SU-DHL-6 (cell line): ENCODE measurements around the gene CMSS1.

Experiments
- H2AFZ ChIP-seq: fragments of 200-600 bp; sonication (generic); 2 replicates; pipeline ENCODE4 v1.6.1; 2014; ENCODE audit warnings: low read depth, mild to moderate bottlenecking, moderate library complexity, mixed read lengths, antibody characterized with exemption, low read length; ENCODE audit not compliant: severe bottlenecking
- H3F3A ChIP-seq: fragments of 200-600 bp; shearing (Covaris generic); 2 replicates; pipeline ENCODE4 v1.6.0; 2016; ENCODE audit warnings: antibody characterized with exemption, mild to moderate bottlenecking; ENCODE audit not compliant: insufficient read depth
- H3K27ac ChIP-seq: fragments of 200-600 bp; sonication (generic); 2 replicates; pipeline ENCODE4 v1.5.1; 2016; ENCODE audit warnings: low read depth, mild to moderate bottlenecking, low read length, moderate library complexity, mixed read lengths
- H3K27me3 ChIP-seq: fragments of 200-600 bp; sonication (generic), shearing (Covaris generic); 2 replicates; pipeline ENCODE4 v1.6.0; 2014; ENCODE audit warnings: mild to moderate bottlenecking, low read length
- H3K36me3 ChIP-seq: fragments of 200-600 bp; sonication (generic); 2 replicates; pipeline ENCODE4 v1.6.1; 2014; ENCODE audit warnings: mild to moderate bottlenecking, low read length, mixed read lengths
- H3K4me2 ChIP-seq: fragments of 300-600, 200-600 bp; shearing (Covaris generic), sonication (generic); 2 replicates; pipeline ENCODE4 v1.6.0; 2014; ENCODE audit warnings: low read length, low read depth, mild to moderate bottlenecking; ENCODE audit not compliant: poor library complexity, severe bottlenecking
- H3K4me3 ChIP-seq: fragments of 200-600 bp; sonication (generic); 2 replicates; pipeline ENCODE4 v1.5.1; 2014; ENCODE audit warnings: antibody characterized with exemption, low read length, mild to moderate bottlenecking, mixed read lengths; ENCODE audit not compliant: insufficient read depth, poor library complexity, severe bottlenecking
- H3K79me2 ChIP-seq: fragments of 200-600 bp; sonication (generic); 2 replicates; pipeline ENCODE4 v1.6.1; 2014; ENCODE audit warnings: mild to moderate bottlenecking, low read length, moderate library complexity; ENCODE audit not compliant: insufficient read depth
- H3K9ac ChIP-seq: fragments of 200-600 bp; sonication (generic); 2 replicates; pipeline ENCODE4 v1.7.0; 2014; ENCODE audit warnings: mild to moderate bottlenecking, low read length
- H3K9me2 ChIP-seq: fragments of 200-600 bp; sonication (generic); replicated peaks from 2 replicates; pipeline ENCODE4 v1.6.1; 2014; ENCODE audit warnings: low read length; ENCODE audit not compliant: insufficient read depth
- H3K9me3 ChIP-seq: fragments of 200-600 bp; sonication (generic); 2 replicates; pipeline ENCODE4 v1.6.1; 2014; ENCODE audit warnings: low read length, mixed read lengths; ENCODE audit not compliant: insufficient read depth
- H4K20me1 ChIP-seq: fragments of 200-600 bp; sonication (generic); 2 replicates; pipeline ENCODE4 v1.6.1; 2014; ENCODE audit warnings: low read depth, mild to moderate bottlenecking, antibody characterized with exemption, low read length, moderate library complexity, mixed read lengths
- CTCF ChIP-seq: fragments of 200-600 bp; sonication (generic); IDR thresholded peaks from one replicate; pipeline ENCODE4 v1.5.1; 2017; ENCODE audit warnings: antibody characterized with exemption, mild to moderate bottlenecking, low read length, moderate library complexity; ENCODE audit not compliant: insufficient read depth, poor library complexity, severe bottlenecking
- EZH2phosphoT487 ChIP-seq: fragments of 200-600 bp; sonication (generic), shearing (Covaris generic); conservative IDR thresholded peaks from 2 replicates; pipeline ENCODE4 v1.6.1; 2018; ENCODE audit warnings: mild to moderate bottlenecking, antibody characterized with exemption, low read length, moderate library complexity, mixed read lengths

CMSS1 gene

GRCh38 chr3:99878005-99878404, 60.3 kb downstream of the CMSS1 start:
- H3K27ac ChIP-seq: no peak overlapping the region
- H3F3A ChIP-seq: peaks cover 9% of the 10 kb centered on the region; the same call in 1 of the 2 replicates
- H3K27me3 ChIP-seq: no peaks in the 10 kb centered on the region
- peaks cover 38% of the 10 kb centered on the region; the same call in 1 of the 2 replicates for H4K20me1 ChIP-seq
- H3K79me2 ChIP-seq: no peaks in the 10 kb centered on the region
- H2AFZ ChIP-seq: no peak overlapping the region
- H3K9me3 ChIP-seq: no peaks in the 10 kb centered on the region
- TF ChIP-seq EZH2phosphoT487 (no peak), CTCF (no peak)
- no peaks in the 10 kb centered on the region for H3K9me2 ChIP-seq
- no peak overlapping the region for H3K4me3 ChIP-seq
- no peak overlapping the region for H3K9ac ChIP-seq
- no peak overlapping the region for H3K4me2 ChIP-seq
- no peaks in the 10 kb centered on the region for H3K36me3 ChIP-seq

- no peak overlapping the region for H3K4me3 ChIP-seq
- H3K36me3 ChIP-seq: no peaks in the 10 kb centered on the region
- H3K27me3 ChIP-seq: no peaks in the 10 kb centered on the region
- peaks cover 9% of the 10 kb centered on the region; the same call in 1 of the 2 replicates for H3F3A ChIP-seq
- H4K20me1 ChIP-seq: peaks cover 35% of the 10 kb centered on the region; the same call in 1 of the 2 replicates
- no peak overlapping the region for H2AFZ ChIP-seq
- TF ChIP-seq EZH2phosphoT487 (no peak), CTCF (no peak)
- H3K9me2 ChIP-seq: no peaks in the 10 kb centered on the region
- no peaks in the 10 kb centered on the region for H3K79me2 ChIP-seq
- no peaks in the 10 kb centered on the region for H3K9me3 ChIP-seq
- no peak overlapping the region for H3K27ac ChIP-seq
- no peak overlapping the region for H3K4me2 ChIP-seq
- H3K9ac ChIP-seq: no peak overlapping the region
Measured at GRCh38 chr3:99879275-99879674, 61.6 kb downstream of the CMSS1 start.

- Histone ChIP-seq H3K9me2 (no peaks in the 10 kb centered on the region), H3K79me2 (no peaks in the 10 kb centered on the region), H3K4me2 (no peak overlapping the region), H2AFZ (no peak overlapping the region), H3K27me3 (no peaks in the 10 kb centered on the region), H3K36me3 (no peaks in the 10 kb centered on the region), H3K27ac (no peak overlapping the region), H4K20me1 (0 out of 2 replicates have a peak, but pooled peaks cover 22% of the 10 kb centered on the region), H3K4me3 (no peak overlapping the region), H3K9ac (no peak overlapping the region), H3K9me3 (no peaks in the 10 kb centered on the region), H3F3A (peaks cover 9% of the 10 kb centered on the region; the same call in 1 of the 2 replicates)
- TF ChIP-seq CTCF (no peak), EZH2phosphoT487 (no peak)
Measured at GRCh38 chr3:99881121-99881524, 63.5 kb downstream of the CMSS1 start.
